HepG2 (cell line): ENCODE data around the gene YEATS2. TPM values are rescaled to one million over a fixed set of nuclear protein-coding genes. Genes with fewer than 3 reads are reported as not detected.

Experiments used
- ATAC-seq: fragments of 200-7000 bp; cut with Tn5 transposase; 3 replicates; pipeline ENCODE4 v1.9.1; 2020; ENCODE audit warnings: mild to moderate bottlenecking, moderate library complexity
- BruUV-seq: library from RNA; stranded (reverse); fragments of 400-500 nt; replicated peaks from 2 replicates; lab custom pipeline; 2021; lab: Mats Ljungman, UMichigan
- CTCF ChIA-PET: fragments of 300-600 bp; formaldehyde crosslinking; extraction: SDS; loops from one replicate; lab custom pipeline; 2021; ENCODE audit warnings: low total read pairs, inconsistent platforms, low intra/inter-chr PET ratio; lab: Yijun Ruan, JAX
- POLR2A ChIA-PET: fragments of 350-600 bp; sonication (Branson Sonifier 250); formaldehyde crosslinking; loops from one replicate; lab custom pipeline; 2020; ENCODE audit warnings: antibody characterized with exemption, inconsistent platforms; lab: Yijun Ruan, JAX
- DNase-seq: peaks from one replicate; pipeline ENCODE4 v3.0.0-alpha.2; 2015; ENCODE audit warnings: low spot score
- FAIRE-seq: peaks from 3 replicates; lab custom pipeline; 2011; peaks lifted over from hg19 to GRCh38; lab: Jason Lieb, UNC
- H2AFZ ChIP-seq: one replicate; pipeline ENCODE4 v1.6.1; 2011; ENCODE audit warnings: low read length, inconsistent platforms
- H3K27ac ChIP-seq: fragments of 300-600 bp; 3 replicates; pipeline ENCODE4 v1.8.0; 2011; ENCODE audit warnings: mixed run types, mild to moderate bottlenecking, mixed read lengths, low read length, inconsistent platforms; ENCODE audit not compliant: insufficient read depth; ENCODE audit errors: extremely low read length
- H3K27me3 ChIP-seq, 2 experiments: fragments of 200-600 bp in 1 of 2; 2 replicates in 1 of 2; 3 replicates in 1 of 2; pipeline versions ENCODE4 v1.6.0 to v1.8.0; 2011; ENCODE audit warnings: low read length in 2 of 2, mild to moderate bottlenecking in 2 of 2, moderate library complexity in 2 of 2, inconsistent platforms in 1 of 2; ENCODE audit not compliant: insufficient read depth in 2 of 2, control insufficient read depth in 1 of 2
- H3K36me3 ChIP-seq, 2 experiments: fragments of 200-600 bp in 1 of 2; replicated peaks in 1 of 2; 2 replicates in 1 of 2; 3 replicates in 1 of 2; pipeline versions ENCODE4 v1.5.1 to v1.8.0; 2011; ENCODE audit warnings: low read length in 2 of 2, inconsistent platforms in 1 of 2; ENCODE audit not compliant: insufficient read depth in 2 of 2, control insufficient read depth in 1 of 2
- H3K4me1 ChIP-seq: 2 replicates; pipeline ENCODE4 v1.5.1; 2012; ENCODE audit warnings: low read length, inconsistent platforms; ENCODE audit not compliant: insufficient read depth
- H3K4me2 ChIP-seq: 2 replicates; pipeline ENCODE4 v1.6.0; 2011; ENCODE audit warnings: low read depth, low read length, inconsistent platforms
- H3K4me3 ChIP-seq, 3 experiments: fragments of 200-600 bp in 1 of 3; sonication (generic), shearing (Covaris generic) in 1 of 3; replicated peaks in 1 of 3; 2 replicates each; pipeline ENCODE4 v1.5.1; 2011 to 2016; ENCODE audit warnings: low read length in 3 of 3, inconsistent platforms in 2 of 3, low read depth in 2 of 3, mild to moderate bottlenecking in 2 of 3, control low read depth in 1 of 3, mixed read lengths in 1 of 3; ENCODE audit not compliant: insufficient read depth in 1 of 3
- H3K79me2 ChIP-seq: one replicate; pipeline ENCODE4 v1.6.1; 2011; ENCODE audit warnings: low read length, inconsistent platforms; ENCODE audit not compliant: insufficient read depth
- H3K9ac ChIP-seq: 2 replicates; pipeline ENCODE4 v1.6.0; 2011; ENCODE audit warnings: mild to moderate bottlenecking, low read depth, low read length, inconsistent platforms; ENCODE audit not compliant: insufficient read depth
- H3K9me3 ChIP-seq: 2 replicates; pipeline ENCODE4 v1.5.1; 2012; ENCODE audit warnings: mild to moderate bottlenecking, low read length
- H4K20me1 ChIP-seq: 2 replicates; pipeline ENCODE4 v1.6.0; 2011; ENCODE audit warnings: inconsistent platforms, mild to moderate bottlenecking, low read length, moderate library complexity; ENCODE audit not compliant: insufficient read depth
- EED ChIP-seq: sonication (generic); formaldehyde crosslinking; IDR thresholded peaks from 2 replicates; pipeline ENCODE4 v1.5.0; 2020; ENCODE audit warnings: mild to moderate bottlenecking, missing genetic modification reagents
- ESRRA ChIP-seq: sonication (generic); formaldehyde crosslinking; IDR thresholded peaks from 2 replicates; pipeline ENCODE4 v1.5.1; 2020; ENCODE audit warnings: mild to moderate bottlenecking, low read depth, missing genetic modification reagents
- HES4 ChIP-seq: sonication (generic); formaldehyde crosslinking; IDR thresholded peaks from 2 replicates; pipeline ENCODE4 v1.9.0; 2021; ENCODE audit warnings: mild to moderate bottlenecking, missing genetic modification reagents, borderline replicate concordance
- MIER2 ChIP-seq: IDR thresholded peaks from 2 replicates; pipeline ENCODE4 v1.6.1; 2016; ENCODE audit warnings: missing biosample characterization, missing genetic modification reagents
- PAF1 ChIP-seq: IDR thresholded peaks from 2 replicates; pipeline ENCODE4 v1.6.1; 2016; ENCODE audit warnings: missing genetic modification reagents, missing compliant biosample characterization
- SIX1 ChIP-seq: sonication (generic); formaldehyde crosslinking; IDR thresholded peaks from 2 replicates; pipeline ENCODE4 v1.4.0; 2020; ENCODE audit warnings: missing genetic modification reagents, borderline replicate concordance
- THAP11 ChIP-seq: IDR thresholded peaks from 2 replicates; pipeline ENCODE4 v1.6.1; 2016; ENCODE audit warnings: missing biosample characterization, missing genetic modification reagents
- ZNF24 ChIP-seq: fragments of 450-650 bp; IDR thresholded peaks from 2 replicates; pipeline ENCODE4 v1.6.1; 2017; ENCODE audit warnings: antibody characterized with exemption, mild to moderate bottlenecking
- ZNF891 ChIP-seq: sonication (generic); formaldehyde crosslinking; IDR thresholded peaks from 2 replicates; pipeline ENCODE4 v1.5.0; 2020; ENCODE audit warnings: mild to moderate bottlenecking, missing genetic modification reagents
- ZSCAN29 ChIP-seq: sonication (generic); formaldehyde crosslinking; conservative IDR thresholded peaks from 2 replicates; pipeline ENCODE4 v1.4.0; 2020; ENCODE audit warnings: mild to moderate bottlenecking, missing genetic modification reagents
- WGBS: methylation state at CpG from one replicate; pipeline ENCODE4 v1.1.6; 2017; ENCODE audit warnings: low lambda C conversion rate; 5-methylcytosine and 5-hydroxymethylcytosine counted together
- in situ Hi-C: cut with HindIII; loops from 2 replicates; pipeline ENCODE4 v1.10.0; 2017; ENCODE audit warnings: low pct_unique_long_range_greater_than_20kb; ENCODE audit not compliant: extremely low pct_ligation_motif_present
- intact Hi-C: fragments of 100-400 bp; cut with micrococcal nuclease; formaldehyde crosslinking; loops from one replicate; pipeline ENCODE4 v1.10.0; 2022; ENCODE audit not compliant: unreplicated experiment
- polyA plus RNA-seq, 8 experiments: library from polyadenylated mRNA; depleted of rRNA in 3 of 8; stranded (reverse) in 7 of 8; unstranded in 1 of 8; fragments of >200 nt; fragmentation: Illumina TruSeq in 4 of 8; extraction: Trizol in 4 of 8; gene quantifications; 2 replicates each; pipeline versions ENCODE4 v1.2.1 to v1.2.3, GENCODE V29; 2011 to 2016; ENCODE audit warnings: low read depth in 4 of 8, missing spikeins in 1 of 8, mixed read lengths in 1 of 8; ENCODE audit not compliant: insufficient read depth in 1 of 8
- total RNA-seq, 5 experiments: library from RNA; depleted of rRNA; stranded (reverse); fragments of >200 nt; fragmentation: Illumina TruSeq; extraction: Trizol; gene quantifications; 2 replicates each; pipeline ENCODE4 v1.2.3, GENCODE V29; 2016; ENCODE audit warnings: low read depth in 1 of 5
- TF ChIP-seq, protein P1 (sequence below): sonication (generic); formaldehyde crosslinking; IDR thresholded peaks from 2 replicates; pipeline ENCODE4 v1.5.1; 2020; ENCODE audit warnings: missing genetic modification reagents, mild to moderate bottlenecking, borderline replicate concordance

Gene YEATS2
- total and polyA plus RNA-seq, 2 of the 13 experiments (the other 11 are each of a cell fraction or from before 2014, with no cell fraction given) = 18.6 to 33.7 TPM

DNA sequence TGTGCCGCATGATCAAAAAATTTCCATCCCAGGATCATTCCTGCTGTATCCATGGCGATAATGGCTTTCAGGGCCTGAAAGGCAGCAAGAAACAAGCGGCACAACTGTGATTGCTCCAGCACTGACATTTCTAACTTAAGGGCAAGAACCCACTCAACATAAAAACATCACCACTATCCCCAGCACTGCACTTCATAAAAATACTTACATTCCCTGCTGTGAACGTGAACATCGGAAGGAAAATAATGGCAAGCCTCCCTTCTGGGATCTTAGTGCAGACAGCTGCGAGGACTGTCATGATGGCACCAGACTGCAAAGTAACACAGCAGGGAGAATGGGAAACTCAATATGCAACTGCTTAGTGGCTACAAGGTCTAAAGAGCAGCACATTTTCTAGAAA lies 135.9 kb downstream of the YEATS2 start:
- TF ChIP-seq HES4 (CRISPR knock-in tag) (no peak), ZNF891 (no peak), PAF1 (no peak), MIER2 (CRISPR knock-in tag) (no peak), EED (CRISPR knock-in tag) (no peak), SIX1 (CRISPR knock-in tag) (no peak), ESRRA (no peak), ZSCAN29 (no peak), THAP11 (CRISPR knock-in tag) (no peak), ZNF24 (no peak)
- TF ChIP-seq, protein P1, sequence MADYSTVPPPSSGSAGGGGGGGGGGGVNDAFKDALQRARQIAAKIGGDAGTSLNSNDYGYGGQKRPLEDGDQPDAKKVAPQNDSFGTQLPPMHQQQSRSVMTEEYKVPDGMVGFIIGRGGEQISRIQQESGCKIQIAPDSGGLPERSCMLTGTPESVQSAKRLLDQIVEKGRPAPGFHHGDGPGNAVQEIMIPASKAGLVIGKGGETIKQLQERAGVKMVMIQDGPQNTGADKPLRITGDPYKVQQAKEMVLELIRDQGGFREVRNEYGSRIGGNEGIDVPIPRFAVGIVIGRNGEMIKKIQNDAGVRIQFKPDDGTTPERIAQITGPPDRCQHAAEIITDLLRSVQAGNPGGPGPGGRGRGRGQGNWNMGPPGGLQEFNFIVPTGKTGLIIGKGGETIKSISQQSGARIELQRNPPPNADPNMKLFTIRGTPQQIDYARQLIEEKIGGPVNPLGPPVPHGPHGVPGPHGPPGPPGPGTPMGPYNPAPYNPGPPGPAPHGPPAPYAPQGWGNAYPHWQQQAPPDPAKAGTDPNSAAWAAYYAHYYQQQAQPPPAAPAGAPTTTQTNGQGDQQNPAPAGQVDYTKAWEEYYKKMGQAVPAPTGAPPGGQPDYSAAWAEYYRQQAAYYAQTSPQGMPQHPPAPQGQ = no peak
- Histone ChIP-seq H3K4me1 (no peaks in the 10 kb centered on the region), H3K4me2 (no peak overlapping the region), H3K9me3 (no peaks in the 10 kb centered on the region), H4K20me1 (no peaks in the 10 kb centered on the region), H3K27me3 (no peaks in the 10 kb centered on the region), H3K36me3 (peaks cover 23 to 62% of the 10 kb centered on the region in 2 experiments; a peak in 4 of 5 replicates), H3K79me2 (no peaks in the 10 kb centered on the region), H3K4me3 (no peak overlapping the region), H3K27ac (no peak overlapping the region), H3K9ac (no peak overlapping the region), H2AFZ (no peak overlapping the region)
- BruUV-seq = no TSS peak
- WGBS = 100% methylated on average over 6 of the region's 6 CpGs
- ATAC-seq (no peak), DNase-seq (no peak), FAIRE-seq (no peak)
- in situ Hi-C loops (no loop called here), intact Hi-C loops (no loop called here)
- POLR2A ChIA-PET = no interaction called here
- CTCF ChIA-PET = no interaction called here
